Hepatocyte (in vitro differentiated cells): ENCODE data around the gene KDM4B. TPM values are rescaled to one million over a fixed set of nuclear protein-coding genes. Genes with fewer than 3 reads are reported as not detected.
A peak's percentile ranks its signal among the peaks of the same experiment; 100 is the strongest.

ENCODE experiments used
- DNase-seq: peaks from one replicate; pipeline ENCODE4 v3.0.0-alpha.2; 2016; ENCODE audit warnings: low spot score
- H2AFZ ChIP-seq: fragments of 200-600 bp; sonication (generic); 2 replicates; pipeline ENCODE4 v1.6.0; 2016; ENCODE audit warnings: antibody characterized with exemption, mild to moderate bottlenecking
- H3K27ac ChIP-seq: fragments of 200-600 bp; sonication (generic); 2 replicates; pipeline ENCODE4 v1.5.1; 2016; ENCODE audit warnings: mild to moderate bottlenecking
- H3K27me3 ChIP-seq: fragments of 200-600 bp; sonication (generic); 2 replicates; pipeline ENCODE4 v1.6.1; 2016
- H3K36me3 ChIP-seq: fragments of 200-600 bp; sonication (generic); replicated peaks from 2 replicates; pipeline ENCODE4 v1.5.1; 2016; ENCODE audit warnings: low read depth; ENCODE audit not compliant: insufficient read depth
- H3K4me1 ChIP-seq: fragments of 200-600 bp; sonication (generic); 2 replicates; pipeline ENCODE4 v1.5.1; 2016; ENCODE audit warnings: mild to moderate bottlenecking, moderate library complexity; ENCODE audit not compliant: insufficient read depth
- H3K4me2 ChIP-seq: fragments of 200-600 bp; sonication (generic); 2 replicates; pipeline ENCODE4 v1.6.0; 2016
- H3K4me3 ChIP-seq: fragments of 200-600 bp; sonication (generic); 2 replicates; pipeline ENCODE4 v1.5.1; 2016; ENCODE audit warnings: mild to moderate bottlenecking
- H3K79me2 ChIP-seq: fragments of 200-600 bp; sonication (generic); 2 replicates; pipeline ENCODE4 v1.6.0; 2017; ENCODE audit warnings: mild to moderate bottlenecking
- H3K9me2 ChIP-seq: fragments of 200-600 bp; sonication (generic); replicated peaks from 2 replicates; pipeline ENCODE4 v1.6.0; 2017; ENCODE audit warnings: mild to moderate bottlenecking; ENCODE audit not compliant: insufficient read depth
- H3K9me3 ChIP-seq: fragments of 200-600 bp; sonication (generic); 2 replicates; pipeline ENCODE4 v1.5.1; 2016; ENCODE audit warnings: low read depth, mild to moderate bottlenecking
- H4K20me1 ChIP-seq: fragments of 200-600 bp; sonication (generic); 2 replicates; pipeline ENCODE4 v1.6.0; 2016; ENCODE audit warnings: mild to moderate bottlenecking; ENCODE audit not compliant: insufficient read depth, poor library complexity, severe bottlenecking
- EZH2 ChIP-seq: fragments of 200-600 bp; sonication (generic); IDR thresholded peaks from 2 replicates; pipeline ENCODE4 v1.6.1; 2016; ENCODE audit warnings: antibody characterized with exemption, mild to moderate bottlenecking, borderline replicate concordance
- EZH2phosphoT487 ChIP-seq: fragments of 200-600 bp; sonication (generic); IDR thresholded peaks from one replicate; pipeline ENCODE4 v1.6.1; 2018; ENCODE audit warnings: antibody characterized with exemption, mild to moderate bottlenecking, low read depth, moderate library complexity; ENCODE audit not compliant: unreplicated experiment, severe bottlenecking
- WGBS: methylation state at CpG from one replicate; pipeline ENCODE4 v1.1.6; 2016; ENCODE audit warnings: low lambda C conversion rate; ENCODE audit errors: missing lambda C conversion rate; 5-methylcytosine and 5-hydroxymethylcytosine counted together
- polyA plus RNA-seq: library from polyadenylated mRNA; unstranded; fragments of >200 nt; fragmentation: Nextera tagmentation; extraction: Ambion mirVana; gene quantifications from 2 replicates; pipeline ENCODE4 v1.2.1, GENCODE V29; 2016
- total RNA-seq: library from RNA; depleted of rRNA; stranded (reverse); fragments of >200 nt; gene quantifications from 2 replicates; pipeline ENCODE4 v1.2.3, GENCODE V29; 2014
- TF ChIP-seq, protein P1 (sequence below): fragments of 200-600 bp; sonication (generic); IDR thresholded peaks from 2 replicates; pipeline ENCODE4 v1.5.1; 2016; ENCODE audit warnings: antibody characterized with exemption, mild to moderate bottlenecking; ENCODE audit not compliant: poor library complexity

The KDM4B gene
- total and polyA plus RNA-seq, 2 experiments from 2014 or later, result 22.2 to 29.6 TPM

GRCh38 chr19:5103812-5104410 lies 135.0 kb downstream of the KDM4B start:
- Histone ChIP-seq H2AFZ (no peak overlapping the region), H3K36me3 (no peaks in the 10 kb centered on the region)
- DNase-seq, result no peak

GRCh38 chr19:5104871-5105351 lies 136.0 kb downstream of the KDM4B start:
- no peaks in the 10 kb centered on the region for H3K27me3 ChIP-seq
- no peaks in the 10 kb centered on the region for H3K36me3 ChIP-seq
- H3K4me2 ChIP-seq, result peak overlapping the region; percentile 58
- TF ChIP-seq, protein P1, sequence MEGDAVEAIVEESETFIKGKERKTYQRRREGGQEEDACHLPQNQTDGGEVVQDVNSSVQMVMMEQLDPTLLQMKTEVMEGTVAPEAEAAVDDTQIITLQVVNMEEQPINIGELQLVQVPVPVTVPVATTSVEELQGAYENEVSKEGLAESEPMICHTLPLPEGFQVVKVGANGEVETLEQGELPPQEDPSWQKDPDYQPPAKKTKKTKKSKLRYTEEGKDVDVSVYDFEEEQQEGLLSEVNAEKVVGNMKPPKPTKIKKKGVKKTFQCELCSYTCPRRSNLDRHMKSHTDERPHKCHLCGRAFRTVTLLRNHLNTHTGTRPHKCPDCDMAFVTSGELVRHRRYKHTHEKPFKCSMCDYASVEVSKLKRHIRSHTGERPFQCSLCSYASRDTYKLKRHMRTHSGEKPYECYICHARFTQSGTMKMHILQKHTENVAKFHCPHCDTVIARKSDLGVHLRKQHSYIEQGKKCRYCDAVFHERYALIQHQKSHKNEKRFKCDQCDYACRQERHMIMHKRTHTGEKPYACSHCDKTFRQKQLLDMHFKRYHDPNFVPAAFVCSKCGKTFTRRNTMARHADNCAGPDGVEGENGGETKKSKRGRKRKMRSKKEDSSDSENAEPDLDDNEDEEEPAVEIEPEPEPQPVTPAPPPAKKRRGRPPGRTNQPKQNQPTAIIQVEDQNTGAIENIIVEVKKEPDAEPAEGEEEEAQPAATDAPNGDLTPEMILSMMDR, result no peak
- TF ChIP-seq EZH2 (no peak), EZH2phosphoT487 (no peak)
- H3K27ac ChIP-seq, result peak overlapping the region; percentile 43
- peaks cover 5% of the 10 kb centered on the region for H3K9me3 ChIP-seq
- H3K79me2 ChIP-seq, result peaks cover 4% of the 10 kb centered on the region
- no peak overlapping the region for H2AFZ ChIP-seq
- H3K9me2 ChIP-seq, result no peaks in the 10 kb centered on the region
- H4K20me1 ChIP-seq, result no peaks in the 10 kb centered on the region
- DNase-seq, result peak; percentile 45
- peaks cover 18% of the 10 kb centered on the region for H3K4me1 ChIP-seq
- 88% methylated on average over 18 of the region's 18 CpGs for WGBS
- no peak overlapping the region for H3K4me3 ChIP-seq

More at GRCh38 chr19:5103812-5104410, 135.0 kb downstream of the KDM4B start:
- 91% methylated on average over 17 of the region's 17 CpGs for WGBS
- Histone ChIP-seq H4K20me1 (no peaks in the 10 kb centered on the region), H3K9me2 (no peaks in the 10 kb centered on the region), H3K4me2 (peak overlapping the region; percentile 58), H3K4me1 (peaks cover 18% of the 10 kb centered on the region), H3K27me3 (no peaks in the 10 kb centered on the region), H3K79me2 (peaks cover 4% of the 10 kb centered on the region), H3K9me3 (peaks cover 15% of the 10 kb centered on the region), H3K4me3 (no peak overlapping the region), H3K27ac (peak overlapping the region; percentile 43)
- TF ChIP-seq EZH2phosphoT487 (no peak), EZH2 (no peak)
- TF ChIP-seq, protein P1, result no peak

DNA sequence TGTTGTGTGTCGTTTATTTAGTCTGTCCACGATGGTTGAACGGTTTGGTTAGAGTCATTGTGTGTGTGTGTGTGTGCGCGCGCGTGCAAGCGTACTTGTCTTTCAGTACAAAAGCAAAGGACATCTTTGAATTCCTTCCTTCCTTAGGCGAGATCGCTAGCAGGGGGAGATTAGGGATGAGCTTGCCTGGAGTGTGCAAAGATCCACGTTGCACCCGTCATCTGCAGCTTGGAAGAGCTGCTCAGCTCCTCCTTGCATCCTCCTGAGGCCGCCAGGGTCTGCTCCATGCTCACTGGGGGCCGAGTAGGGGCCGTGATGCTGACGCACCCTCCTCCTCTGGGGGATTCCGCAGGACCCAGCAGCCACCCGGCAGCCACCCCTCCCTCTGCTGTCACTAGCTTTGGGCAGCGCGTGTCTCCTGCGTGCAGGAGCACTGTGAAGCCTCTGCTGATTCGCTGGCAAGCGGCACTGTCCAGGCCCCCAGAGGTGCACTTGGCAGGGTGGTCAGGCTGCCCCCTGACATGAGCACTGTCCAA lies 137.3 kb downstream of the KDM4B start:
- WGBS, result 92% methylated on average over 23 of the region's 23 CpGs
- Histone ChIP-seq H3K4me3 (no peak overlapping the region), H3K4me1 (peaks cover 18% of the 10 kb centered on the region), H2AFZ (no peak overlapping the region), H3K4me2 (no peak overlapping the region), H3K9me3 (no peaks in the 10 kb centered on the region), H4K20me1 (no peaks in the 10 kb centered on the region), H3K27ac (no peak overlapping the region), H3K79me2 (no peaks in the 10 kb centered on the region), H3K36me3 (no peaks in the 10 kb centered on the region), H3K9me2 (no peaks in the 10 kb centered on the region), H3K27me3 (no peaks in the 10 kb centered on the region)
- TF ChIP-seq EZH2phosphoT487 (no peak), EZH2 (no peak)
- TF ChIP-seq, protein P1, result no peak
- DNase-seq, result no peak
